A673 (cell line): ENCODE results near the gene ATF3. TPM values are rescaled to one million over a fixed set of nuclear protein-coding genes. Genes with fewer than 3 reads are reported as not detected.

Source experiments
- BruUV-seq: library from RNA; stranded (reverse); fragments of 400-500 nt; replicated peaks from 2 replicates; lab custom pipeline; 2021; lab: Mats Ljungman, UMichigan
- CTCF ChIA-PET: fragments of 300-600 bp; sonication (Branson Sonifier 250); formaldehyde crosslinking; loops from one replicate; lab custom pipeline; 2022; ENCODE audit warnings: antibody characterized with exemption; lab: Charles Lee
- POLR2A ChIA-PET: fragments of 300-600 bp; sonication (Branson Sonifier 250); formaldehyde crosslinking; loops from one replicate; lab custom pipeline; 2022; ENCODE audit warnings: antibody characterized with exemption; ENCODE audit not compliant: low non-redundant PET; lab: Charles Lee
- DNase-seq: peaks from one replicate; pipeline ENCODE4 v3.0.0-alpha.2; 2015; ENCODE audit warnings: low spot score
- H3K27ac ChIP-seq: fragments of 200-600 bp; sonication (generic); 2 replicates; pipeline ENCODE4 v1.5.1; 2016; ENCODE audit warnings: mixed run types, low read depth, mild to moderate bottlenecking, mixed read lengths, antibody characterized with exemption, low read length; ENCODE audit not compliant: poor library complexity, severe bottlenecking
- H3K27me3 ChIP-seq: fragments of 200-600 bp; sonication (generic); replicated peaks from 2 replicates; pipeline ENCODE4 v1.6.1; 2017; ENCODE audit warnings: mixed run types, low read depth, mild to moderate bottlenecking, mixed read lengths, antibody characterized with exemption, low read length; ENCODE audit not compliant: insufficient read depth, poor library complexity
- H3K36me3 ChIP-seq: fragments of 200-600 bp; sonication (generic); 2 replicates; pipeline ENCODE4 v1.6.1; 2016; ENCODE audit warnings: mixed run types, mild to moderate bottlenecking, mixed read lengths, antibody characterized with exemption, low read length; ENCODE audit not compliant: insufficient read depth, poor library complexity, severe bottlenecking
- H3K4me1 ChIP-seq: fragments of 200-600 bp; sonication (generic); 2 replicates; pipeline ENCODE4 v1.6.1; 2017; ENCODE audit warnings: mixed run types, mild to moderate bottlenecking, mixed read lengths, antibody characterized with exemption, low read length; ENCODE audit not compliant: insufficient read depth, poor library complexity, severe bottlenecking
- H3K4me3 ChIP-seq: fragments of 200-600 bp; sonication (generic); 2 replicates; pipeline ENCODE4 v1.5.1; 2016; ENCODE audit warnings: low read depth, mixed run types, mild to moderate bottlenecking, mixed read lengths, low read length; ENCODE audit not compliant: poor library complexity, severe bottlenecking
- H3K9me3 ChIP-seq: fragments of 200-600 bp; sonication (generic); 2 replicates; pipeline ENCODE4 v1.6.1; 2016; ENCODE audit warnings: mixed run types, low read depth, mild to moderate bottlenecking, mixed read lengths, antibody characterized with exemption, low read length; ENCODE audit not compliant: poor library complexity, severe bottlenecking
- EZH2 ChIP-seq: fragments of 200-600 bp; sonication (generic); IDR thresholded peaks from 2 replicates; pipeline ENCODE4 v1.6.1; 2017; ENCODE audit warnings: borderline replicate concordance, low read depth, mild to moderate bottlenecking, mixed read lengths, antibody characterized with exemption, low read length; ENCODE audit not compliant: poor library complexity, severe bottlenecking
- intact Hi-C: fragments of 100-400 bp; cut with micrococcal nuclease; formaldehyde crosslinking; loops from one replicate; pipeline ENCODE4 v1.10.0; 2022; ENCODE audit not compliant: unreplicated experiment
- total RNA-seq: library from RNA; stranded (reverse); gene quantifications from 2 replicates; pipeline ENCODE4 v1.2.3, GENCODE V29; 2021
- TF ChIP-seq, protein P1 (sequence below): fragments of 300-800, 200-600 bp; sonication (generic); conservative IDR thresholded peaks from 2 replicates; pipeline ENCODE4 v1.5.1; 2017; ENCODE audit warnings: low read depth, mild to moderate bottlenecking, antibody characterized with exemption, low read length, moderate library complexity, mixed read lengths

ATF3 gene
- total RNA-seq, 1 experiment from 2014 or later = 16.0 TPM

- Histone ChIP-seq H3K4me3 (no peak overlapping the region), H3K4me1 (peaks cover 27% of the 10 kb centered on the region), H3K9me3 (no peaks in the 10 kb centered on the region), H3K36me3 (no peaks in the 10 kb centered on the region), H3K27ac (no peak overlapping the region), H3K27me3 (no peaks in the 10 kb centered on the region)
- ChIA-PET POLR2A (no interaction called here), CTCF (no interaction called here)
- no TSS peak for BruUV-seq
- peak; percentile 59 for DNase-seq
- TF ChIP-seq EZH2 = no peak
- TF ChIP-seq, protein P1, sequence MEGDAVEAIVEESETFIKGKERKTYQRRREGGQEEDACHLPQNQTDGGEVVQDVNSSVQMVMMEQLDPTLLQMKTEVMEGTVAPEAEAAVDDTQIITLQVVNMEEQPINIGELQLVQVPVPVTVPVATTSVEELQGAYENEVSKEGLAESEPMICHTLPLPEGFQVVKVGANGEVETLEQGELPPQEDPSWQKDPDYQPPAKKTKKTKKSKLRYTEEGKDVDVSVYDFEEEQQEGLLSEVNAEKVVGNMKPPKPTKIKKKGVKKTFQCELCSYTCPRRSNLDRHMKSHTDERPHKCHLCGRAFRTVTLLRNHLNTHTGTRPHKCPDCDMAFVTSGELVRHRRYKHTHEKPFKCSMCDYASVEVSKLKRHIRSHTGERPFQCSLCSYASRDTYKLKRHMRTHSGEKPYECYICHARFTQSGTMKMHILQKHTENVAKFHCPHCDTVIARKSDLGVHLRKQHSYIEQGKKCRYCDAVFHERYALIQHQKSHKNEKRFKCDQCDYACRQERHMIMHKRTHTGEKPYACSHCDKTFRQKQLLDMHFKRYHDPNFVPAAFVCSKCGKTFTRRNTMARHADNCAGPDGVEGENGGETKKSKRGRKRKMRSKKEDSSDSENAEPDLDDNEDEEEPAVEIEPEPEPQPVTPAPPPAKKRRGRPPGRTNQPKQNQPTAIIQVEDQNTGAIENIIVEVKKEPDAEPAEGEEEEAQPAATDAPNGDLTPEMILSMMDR = peak; percentile 62
- intact Hi-C loops = loop anchor here (5.0 kb wide), 1 partner anchor 192 kb away; no protein-coding TSS in a partner anchor
Observed at GRCh38 chr1:212669102-212669501, 60.5 kb downstream of the ATF3 start.

DNA sequence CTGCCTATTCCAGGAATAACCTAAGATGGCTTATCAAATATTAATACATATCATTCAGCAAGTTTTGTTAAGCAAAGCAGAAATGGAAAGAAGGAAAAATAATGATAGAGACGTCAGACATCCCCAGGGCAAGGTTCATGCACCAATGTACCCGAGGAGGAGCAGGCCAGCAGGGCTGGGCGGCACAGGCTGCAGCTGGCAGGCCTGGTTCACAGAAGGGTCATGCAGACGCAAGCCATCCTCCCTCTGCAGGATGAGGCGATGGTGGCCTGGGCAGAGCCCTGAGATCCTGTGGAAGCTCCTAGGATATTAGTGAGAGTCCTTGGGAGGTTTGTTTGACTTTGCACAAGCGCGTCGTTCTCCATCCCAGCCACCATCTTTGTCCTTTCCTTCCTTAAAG is 61.0 kb downstream of the ATF3 start:
- DNase-seq = no peak
- BruUV-seq = no TSS peak
- intact Hi-C loops = loop anchor here (5.0 kb wide), 1 partner anchor 192 kb away; no protein-coding TSS in a partner anchor
- Histone ChIP-seq H3K27ac (no peak overlapping the region), H3K9me3 (no peaks in the 10 kb centered on the region), H3K36me3 (no peaks in the 10 kb centered on the region), H3K4me3 (no peak overlapping the region), H3K4me1 (peaks cover 27% of the 10 kb centered on the region), H3K27me3 (no peaks in the 10 kb centered on the region)
- POLR2A ChIA-PET = no interaction called here
- TF ChIP-seq EZH2 = no peak
- TF ChIP-seq, protein P1 = no peak
- CTCF ChIA-PET = no interaction called here

DNA sequence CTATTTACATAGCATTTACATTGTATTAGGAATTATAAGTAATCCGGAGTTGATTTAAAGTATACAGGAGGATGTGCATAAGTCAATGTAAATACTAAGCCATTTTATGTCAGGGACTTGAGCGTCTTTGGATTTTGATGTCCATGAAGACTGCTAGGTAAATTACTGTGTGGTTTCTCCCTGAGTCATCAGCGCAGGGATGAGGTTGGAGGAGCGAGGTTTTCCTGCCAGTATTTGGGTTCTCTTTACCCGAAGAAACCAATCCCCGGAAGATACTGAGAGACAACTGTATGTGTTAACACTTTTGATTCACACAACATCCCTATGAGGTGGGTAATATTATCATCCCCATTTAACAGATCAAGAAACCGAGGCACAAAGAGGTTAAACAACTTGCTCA is 61.7 kb downstream of the ATF3 start:
- intact Hi-C loops = no loop called here
- DNase-seq = no peak
- POLR2A ChIA-PET = no interaction called here
- no peaks in the 10 kb centered on the region for H3K9me3 ChIP-seq
- CTCF ChIA-PET = no interaction called here
- H3K36me3 ChIP-seq = no peaks in the 10 kb centered on the region
- H3K4me3 ChIP-seq = no peak overlapping the region
- H3K4me1 ChIP-seq = peaks cover 27% of the 10 kb centered on the region
- H3K27me3 ChIP-seq = no peaks in the 10 kb centered on the region
- TF ChIP-seq, protein P1 = no peak
- no TSS peak for BruUV-seq
- no peak overlapping the region for H3K27ac ChIP-seq

Other genes with a start within 250 kb of the ATF3 start
- 14.5 and 15.6 TPM in 2 replicates for gene PACC1, start 193.9 kb upstream of the ATF3 start, total RNA-seq
- 51.0 and 59.5 TPM in 2 replicates for gene NENF, start 175.8 kb upstream of the ATF3 start, total RNA-seq
- 4.1 and 6.9 TPM in 2 replicates for gene BATF3, start 91.1 kb downstream of the ATF3 start, total RNA-seq
- gene NSL1, start 183.0 kb downstream of the ATF3 start, total RNA-seq = 48.5 and 53.6 TPM in 2 replicates
- 17.3 and 22.6 TPM in 2 replicates for gene TATDN3, start 183.1 kb downstream of the ATF3 start, total RNA-seq
- 1.1 TPM in 1 of 2 replicates, not detected in the other for gene SPATA45, start 238.9 kb downstream of the ATF3 start, total RNA-seq
- 20.7 and 26.4 TPM in 2 replicates for gene FLVCR1, start 249.5 kb downstream of the ATF3 start, total RNA-seq